ENCODE measurements around the gene DGCR2.

DGCR2 gene

DNA sequence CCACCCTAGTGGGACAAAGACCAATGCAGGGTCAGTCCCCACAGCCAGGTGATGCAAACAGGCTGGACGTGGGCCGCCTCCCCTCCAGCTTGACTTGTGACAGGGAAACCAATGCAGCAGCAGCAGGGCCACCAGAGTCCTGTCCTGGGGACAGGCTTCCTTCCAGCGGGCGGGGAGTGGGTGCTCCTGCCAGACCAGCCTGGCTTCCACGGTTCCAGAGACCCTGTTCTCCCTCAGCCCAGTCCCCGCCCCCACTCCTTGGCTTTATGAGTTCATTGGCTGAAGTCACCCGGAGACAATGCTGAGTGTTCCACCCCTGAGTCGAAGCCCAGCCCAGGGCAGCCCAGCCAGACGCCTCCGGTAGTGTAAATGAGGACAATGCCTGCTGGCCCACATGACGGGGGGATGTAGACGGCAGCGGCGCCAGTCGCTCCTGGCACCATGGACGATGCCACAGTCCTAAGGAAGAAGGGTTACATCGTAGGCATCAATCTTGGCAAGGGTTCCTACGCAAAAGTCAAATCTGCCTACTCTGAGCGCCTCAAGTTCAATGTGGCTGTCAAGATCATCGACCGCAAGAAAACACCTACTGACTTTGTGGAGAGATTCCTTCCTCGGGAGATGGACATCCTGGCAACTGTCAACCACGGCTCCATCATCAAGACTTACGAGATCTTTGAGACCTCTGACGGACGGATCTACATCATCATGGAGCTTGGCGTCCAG lies 8.9 kb upstream of the DGCR2 start, which contains the start of gene TSSK2:
Gene TSSK2, plus strand, starts transcription at position 350 of the 726 bp plus-strand sequence. Its CDS starts 92 bp downstream, at position 442.
- Histone ChIP-seq H3K9ac (ENCODE audit: low read length) (no peak within 1 kb of the TSS), H3K4me2 (ENCODE audit: low read depth, low read length, poor library complexity, severe bottlenecking) (no peak within 1 kb of the TSS), H4K20me1 (ENCODE audit: low read depth, low read length) (no peaks in the 10 kb centered on the region), H3K4me3 (ENCODE audit: insufficient read depth, low read length, poor library complexity, severe bottlenecking) (no peak within 1 kb of the TSS), H3K9me3 (ENCODE audit: insufficient read depth, low read length) (no peaks in the 10 kb centered on the region), H3K27ac (ENCODE audit: low read depth, low read length) (no peak within 1 kb of the TSS), H3K9me2 (replicated peaks; ENCODE audit: insufficient read depth, low read length) (no peaks in the 10 kb centered on the region), H3K27me3 (ENCODE audit: low read length) (no peaks in the 10 kb centered on the region), H3K79me2 (ENCODE audit: insufficient read depth, low read length) (no peaks in the 10 kb centered on the region), H2AFZ (ENCODE audit: low read depth, low read length, severe bottlenecking) (no peak within 1 kb of the TSS), H3F3A (ENCODE audit: insufficient read depth) (no peaks in the 10 kb centered on the region), H3K36me3 (ENCODE audit: low read length) (no peaks in the 10 kb centered on the region)
- TF ChIP-seq, protein P1, sequence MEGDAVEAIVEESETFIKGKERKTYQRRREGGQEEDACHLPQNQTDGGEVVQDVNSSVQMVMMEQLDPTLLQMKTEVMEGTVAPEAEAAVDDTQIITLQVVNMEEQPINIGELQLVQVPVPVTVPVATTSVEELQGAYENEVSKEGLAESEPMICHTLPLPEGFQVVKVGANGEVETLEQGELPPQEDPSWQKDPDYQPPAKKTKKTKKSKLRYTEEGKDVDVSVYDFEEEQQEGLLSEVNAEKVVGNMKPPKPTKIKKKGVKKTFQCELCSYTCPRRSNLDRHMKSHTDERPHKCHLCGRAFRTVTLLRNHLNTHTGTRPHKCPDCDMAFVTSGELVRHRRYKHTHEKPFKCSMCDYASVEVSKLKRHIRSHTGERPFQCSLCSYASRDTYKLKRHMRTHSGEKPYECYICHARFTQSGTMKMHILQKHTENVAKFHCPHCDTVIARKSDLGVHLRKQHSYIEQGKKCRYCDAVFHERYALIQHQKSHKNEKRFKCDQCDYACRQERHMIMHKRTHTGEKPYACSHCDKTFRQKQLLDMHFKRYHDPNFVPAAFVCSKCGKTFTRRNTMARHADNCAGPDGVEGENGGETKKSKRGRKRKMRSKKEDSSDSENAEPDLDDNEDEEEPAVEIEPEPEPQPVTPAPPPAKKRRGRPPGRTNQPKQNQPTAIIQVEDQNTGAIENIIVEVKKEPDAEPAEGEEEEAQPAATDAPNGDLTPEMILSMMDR (IDR thresholded peaks at IDR 0.05; ENCODE audit: insufficient read depth, low read length, poor library complexity, severe bottlenecking), result no peak
- TF ChIP-seq EZH2phosphoT487 (conservative IDR thresholded peaks at IDR 0.05; ENCODE audit: low read length), result no peak

DNA sequence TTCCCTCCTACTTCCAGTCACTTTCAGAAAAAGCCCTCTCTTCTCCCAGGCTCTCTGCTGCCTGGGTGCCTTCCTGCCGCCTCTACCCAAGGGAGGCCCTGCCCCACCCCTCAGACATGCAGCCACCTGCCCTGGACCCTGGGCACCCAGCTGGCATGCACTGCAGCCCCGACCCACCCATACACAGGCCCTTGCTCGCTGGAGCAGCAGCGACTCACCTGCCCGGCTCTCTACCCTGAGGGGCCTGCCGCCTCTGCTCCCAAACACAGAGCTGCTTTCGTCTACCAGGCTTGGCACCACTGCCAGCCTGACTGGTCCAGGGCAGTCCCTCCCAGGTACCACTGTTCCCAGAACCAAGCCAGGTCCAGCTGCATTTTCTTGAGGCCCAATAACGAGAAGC lies 7.7 kb upstream of the DGCR2 start:
- no peak overlapping the region for H3K9ac ChIP-seq (ENCODE audit: low read length)
- no peaks in the 10 kb centered on the region for H3K79me2 ChIP-seq (ENCODE audit: insufficient read depth, low read length)
- no peaks in the 10 kb centered on the region for H4K20me1 ChIP-seq (ENCODE audit: low read depth, low read length)
- no peak overlapping the region for H3K4me2 ChIP-seq (ENCODE audit: low read depth, low read length, poor library complexity, severe bottlenecking)
- H3K4me3 ChIP-seq (ENCODE audit: insufficient read depth, low read length, poor library complexity, severe bottlenecking), result no peak overlapping the region
- H3K27ac ChIP-seq (ENCODE audit: low read depth, low read length), result no peak overlapping the region
- H3F3A ChIP-seq (ENCODE audit: insufficient read depth), result no peaks in the 10 kb centered on the region
- TF ChIP-seq, protein P1 (IDR thresholded peaks at IDR 0.05; ENCODE audit: insufficient read depth, low read length, poor library complexity, severe bottlenecking), result no peak
- no peak for TF ChIP-seq EZH2phosphoT487 (conservative IDR thresholded peaks at IDR 0.05; ENCODE audit: low read length)
- H3K9me2 ChIP-seq (replicated peaks; ENCODE audit: insufficient read depth, low read length), result no peaks in the 10 kb centered on the region
- H3K27me3 ChIP-seq (ENCODE audit: low read length), result no peaks in the 10 kb centered on the region
- no peaks in the 10 kb centered on the region for H3K9me3 ChIP-seq (ENCODE audit: insufficient read depth, low read length)
- no peaks in the 10 kb centered on the region for H3K36me3 ChIP-seq (ENCODE audit: low read length)
- no peak overlapping the region for H2AFZ ChIP-seq (ENCODE audit: low read depth, low read length, severe bottlenecking)

DNA sequence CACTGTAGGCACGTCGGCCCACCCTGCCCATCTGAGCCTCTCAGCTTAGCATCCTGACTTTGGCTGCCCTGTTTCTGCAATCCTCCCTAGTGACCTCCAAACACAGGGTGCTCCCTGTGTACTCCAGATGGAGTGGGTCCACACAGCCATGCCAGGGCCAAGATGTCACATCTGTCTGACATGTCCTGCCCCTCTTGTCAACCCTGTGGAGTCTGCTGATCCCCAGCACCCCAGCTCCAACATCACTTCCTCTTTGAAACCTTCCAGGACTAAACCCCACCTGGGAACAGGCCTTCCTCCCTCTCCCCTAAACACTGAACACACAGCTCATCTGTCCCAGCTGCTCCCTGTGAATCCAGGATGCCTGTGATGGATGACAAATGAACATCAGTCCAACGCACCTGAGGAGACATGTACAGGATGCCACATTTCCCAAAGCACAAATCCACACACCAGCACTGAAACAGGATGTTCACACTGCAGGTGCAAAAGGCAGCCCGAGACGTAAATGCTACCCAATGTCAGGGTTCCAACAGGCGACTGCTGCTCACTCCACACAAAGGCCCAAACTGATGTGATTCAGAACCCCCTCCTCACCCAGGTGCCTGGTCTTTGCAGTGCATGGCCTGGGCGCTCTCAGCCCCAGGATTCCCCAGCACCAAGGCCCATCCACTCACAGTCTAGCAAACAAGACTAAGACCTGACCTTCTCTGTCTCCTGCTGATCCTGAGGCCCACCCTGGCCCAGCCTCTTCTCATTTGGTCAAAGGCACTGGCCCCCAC lies 6.9 kb upstream of the DGCR2 start:
- TF ChIP-seq, protein P1 (IDR thresholded peaks at IDR 0.05; ENCODE audit: insufficient read depth, low read length, poor library complexity, severe bottlenecking), result no peak
- no peak for TF ChIP-seq EZH2phosphoT487 (conservative IDR thresholded peaks at IDR 0.05; ENCODE audit: low read length)
- Histone ChIP-seq H2AFZ (ENCODE audit: low read depth, low read length, severe bottlenecking) (no peak overlapping the region), H3K4me2 (ENCODE audit: low read depth, low read length, poor library complexity, severe bottlenecking) (no peak overlapping the region), H3K27me3 (ENCODE audit: low read length) (no peaks in the 10 kb centered on the region), H3K4me3 (ENCODE audit: insufficient read depth, low read length, poor library complexity, severe bottlenecking) (no peak overlapping the region), H3K27ac (ENCODE audit: low read depth, low read length) (no peak overlapping the region), H3K9me3 (ENCODE audit: insufficient read depth, low read length) (no peaks in the 10 kb centered on the region), H3K9me2 (replicated peaks; ENCODE audit: insufficient read depth, low read length) (no peaks in the 10 kb centered on the region), H3K9ac (ENCODE audit: low read length) (no peak overlapping the region), H3K36me3 (ENCODE audit: low read length) (no peaks in the 10 kb centered on the region), H3F3A (ENCODE audit: insufficient read depth) (no peaks in the 10 kb centered on the region), H4K20me1 (ENCODE audit: low read depth, low read length) (no peaks in the 10 kb centered on the region), H3K79me2 (ENCODE audit: insufficient read depth, low read length) (no peaks in the 10 kb centered on the region)
